ENCODE measurements around the gene OR6X1. TPM values are rescaled to one million over a fixed set of nuclear protein-coding genes. Genes with fewer than 3 reads are reported as not detected.

OR6X1 gene
- polyA plus RNA-seq, 4 donors, result not detected

Other genes with a start within 250 kb of the OR6X1 start
- 1 to 10 TPM; 1.4 to 1.9 (median 1.6) TPM for gene SCN3B, start 99.9 kb downstream of the OR6X1 start, polyA plus RNA-seq (ENCODE audit: insufficient read length in 4 of 4)
- gene ZNF202, start 12.9 kb downstream of the OR6X1 start, polyA plus RNA-seq (ENCODE audit: insufficient read length in 4 of 4), result 10 to 100 TPM; 15.6 to 19.7 (median 17.7) TPM
- not detected for gene OR6M1, start 51.8 kb upstream of the OR6X1 start, polyA plus RNA-seq (ENCODE audit: insufficient read length in 4 of 4)
- not detected for gene TMEM225, start 131.2 kb upstream of the OR6X1 start, polyA plus RNA-seq (ENCODE audit: insufficient read length in 4 of 4)
- gene OR8D4, start 147.6 kb upstream of the OR6X1 start, polyA plus RNA-seq (ENCODE audit: insufficient read length in 4 of 4), result under 1 TPM in 1 of 4 donors, not detected in 3; 0.01 TPM
- not detected for gene OR4D5, start 185.1 kb upstream of the OR6X1 start, polyA plus RNA-seq (ENCODE audit: insufficient read length in 4 of 4)
- gene OR6T1, start 189.3 kb upstream of the OR6X1 start, polyA plus RNA-seq (ENCODE audit: insufficient read length in 4 of 4), result not detected
- not detected for gene OR10S1, start 223.3 kb upstream of the OR6X1 start, polyA plus RNA-seq (ENCODE audit: insufficient read length in 4 of 4)
- not detected for gene OR10G6, start 240.6 kb upstream of the OR6X1 start, polyA plus RNA-seq (ENCODE audit: insufficient read length in 4 of 4)